HL-60 (cell line): ENCODE data around the gene CALM3.

ENCODE experiments used
- POLR2AphosphoS5 ChIP-seq: IDR thresholded peaks from 2 replicates; pipeline ENCODE4 v1.6.1; 2012; ENCODE audit warnings: low read depth
- TF ChIP-seq, protein P1 (sequence below): IDR thresholded peaks from one replicate; pipeline ENCODE4 v1.5.1; 2011; ENCODE audit warnings: low read length, control low read depth, inconsistent platforms; ENCODE audit not compliant: insufficient read depth

DNA sequence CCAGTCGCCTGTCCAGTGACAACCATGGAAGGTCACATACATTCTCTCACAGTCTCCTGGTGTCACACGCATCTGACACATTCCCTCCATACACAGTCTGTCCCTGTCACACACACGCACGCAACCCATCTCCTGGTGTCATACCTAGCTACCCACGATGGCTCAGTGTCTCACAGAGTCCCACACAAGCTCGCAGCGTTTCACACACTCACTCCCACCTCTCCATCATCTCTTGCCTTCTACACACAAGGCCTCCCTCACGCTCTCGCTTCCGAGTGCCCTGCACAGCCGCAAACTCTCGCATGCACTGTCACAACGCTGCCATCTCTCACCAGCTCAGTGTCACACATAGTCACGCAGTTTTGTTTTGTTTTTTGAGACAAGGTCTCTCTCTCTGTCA is 36.1 kb downstream of the CALM3 start:
- TF ChIP-seq, protein P1, sequence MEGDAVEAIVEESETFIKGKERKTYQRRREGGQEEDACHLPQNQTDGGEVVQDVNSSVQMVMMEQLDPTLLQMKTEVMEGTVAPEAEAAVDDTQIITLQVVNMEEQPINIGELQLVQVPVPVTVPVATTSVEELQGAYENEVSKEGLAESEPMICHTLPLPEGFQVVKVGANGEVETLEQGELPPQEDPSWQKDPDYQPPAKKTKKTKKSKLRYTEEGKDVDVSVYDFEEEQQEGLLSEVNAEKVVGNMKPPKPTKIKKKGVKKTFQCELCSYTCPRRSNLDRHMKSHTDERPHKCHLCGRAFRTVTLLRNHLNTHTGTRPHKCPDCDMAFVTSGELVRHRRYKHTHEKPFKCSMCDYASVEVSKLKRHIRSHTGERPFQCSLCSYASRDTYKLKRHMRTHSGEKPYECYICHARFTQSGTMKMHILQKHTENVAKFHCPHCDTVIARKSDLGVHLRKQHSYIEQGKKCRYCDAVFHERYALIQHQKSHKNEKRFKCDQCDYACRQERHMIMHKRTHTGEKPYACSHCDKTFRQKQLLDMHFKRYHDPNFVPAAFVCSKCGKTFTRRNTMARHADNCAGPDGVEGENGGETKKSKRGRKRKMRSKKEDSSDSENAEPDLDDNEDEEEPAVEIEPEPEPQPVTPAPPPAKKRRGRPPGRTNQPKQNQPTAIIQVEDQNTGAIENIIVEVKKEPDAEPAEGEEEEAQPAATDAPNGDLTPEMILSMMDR: no peak
- no peak for TF ChIP-seq POLR2AphosphoS5
